ENCODE measurements around the gene CCDC188.

DNA sequence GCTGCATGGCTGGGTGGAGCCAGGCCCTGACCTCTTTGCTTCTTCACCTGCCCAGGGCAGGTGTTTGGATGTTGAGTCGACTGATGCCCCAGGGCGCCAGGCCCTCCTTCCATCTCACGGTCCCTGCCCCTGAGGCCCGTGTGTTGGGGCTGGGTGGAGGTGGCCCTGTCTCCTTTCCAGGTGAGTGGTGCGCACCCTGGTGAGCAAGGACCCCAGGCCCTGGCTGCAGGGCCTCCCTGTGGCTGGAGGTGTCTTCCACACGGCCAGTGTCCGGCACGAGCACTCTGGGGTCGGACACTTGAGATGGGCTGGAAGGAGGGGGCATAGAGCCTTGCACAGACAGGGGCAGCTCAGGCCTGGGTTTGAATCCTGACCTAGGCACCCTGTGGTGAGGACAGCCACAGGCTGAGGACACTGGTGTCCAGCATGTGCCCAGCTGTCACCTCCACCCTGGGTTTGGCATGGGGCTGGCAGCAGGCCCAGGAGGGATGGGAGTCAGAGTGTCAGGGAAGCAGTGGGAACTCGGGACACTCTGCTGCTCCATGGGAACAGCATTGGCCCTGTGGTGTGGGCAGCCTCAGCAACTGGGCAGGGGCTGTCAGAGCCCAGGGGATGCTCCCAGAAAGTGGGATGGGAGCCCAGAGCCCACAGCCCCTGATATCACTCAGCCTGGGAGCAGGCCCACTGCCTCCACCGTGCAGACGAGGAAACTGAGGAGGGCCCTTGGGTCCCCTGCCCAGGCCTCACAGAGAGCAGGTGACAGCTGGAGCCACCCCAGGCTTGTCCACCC is 37.1 kb upstream of the CCDC188 start:
- TF ChIP-seq, protein P1, sequence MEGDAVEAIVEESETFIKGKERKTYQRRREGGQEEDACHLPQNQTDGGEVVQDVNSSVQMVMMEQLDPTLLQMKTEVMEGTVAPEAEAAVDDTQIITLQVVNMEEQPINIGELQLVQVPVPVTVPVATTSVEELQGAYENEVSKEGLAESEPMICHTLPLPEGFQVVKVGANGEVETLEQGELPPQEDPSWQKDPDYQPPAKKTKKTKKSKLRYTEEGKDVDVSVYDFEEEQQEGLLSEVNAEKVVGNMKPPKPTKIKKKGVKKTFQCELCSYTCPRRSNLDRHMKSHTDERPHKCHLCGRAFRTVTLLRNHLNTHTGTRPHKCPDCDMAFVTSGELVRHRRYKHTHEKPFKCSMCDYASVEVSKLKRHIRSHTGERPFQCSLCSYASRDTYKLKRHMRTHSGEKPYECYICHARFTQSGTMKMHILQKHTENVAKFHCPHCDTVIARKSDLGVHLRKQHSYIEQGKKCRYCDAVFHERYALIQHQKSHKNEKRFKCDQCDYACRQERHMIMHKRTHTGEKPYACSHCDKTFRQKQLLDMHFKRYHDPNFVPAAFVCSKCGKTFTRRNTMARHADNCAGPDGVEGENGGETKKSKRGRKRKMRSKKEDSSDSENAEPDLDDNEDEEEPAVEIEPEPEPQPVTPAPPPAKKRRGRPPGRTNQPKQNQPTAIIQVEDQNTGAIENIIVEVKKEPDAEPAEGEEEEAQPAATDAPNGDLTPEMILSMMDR (optimal IDR thresholded peaks at IDR 0.05 in 1 of 3, IDR thresholded peaks at IDR 0.05 in 1 of 3, conservative IDR thresholded peaks at IDR 0.05 in 1 of 3; ENCODE audit: extremely low read depth in 1 of 3, insufficient read depth in 2 of 3, low read length in 3 of 3) = no peak
- TF ChIP-seq EZH2 (IDR thresholded peaks at IDR 0.05; ENCODE audit: low read length) = no peak

All from keratinocyte (primary cell).